Activated T-helper 2 cell treated with anti-CD3 and anti-CD28 coated beads, Interferon-gamma antibody, Interleukin-2, Interleukin-4, amounts not matched to agents 10 μg/mL and 5 μg/mL and 100 μg/mL, durations not matched to agents 14 hours and 24 hours and 36 hours (primary cell): ENCODE measurements around the gene EFTUD2. TPM values are rescaled to one million over a fixed set of nuclear protein-coding genes. Genes with fewer than 3 reads are reported as not detected.

Experiments
- DNase-seq: peaks from one replicate; pipeline ENCODE4 v3.0.0; 2021; ENCODE audit warnings: low spot score
- H3K27ac Mint-ChIP-seq: one replicate; pipeline ENCODE4 v1.8.0; 2021; ENCODE audit warnings: mixed read lengths
- H3K27me3 Mint-ChIP-seq: one replicate; pipeline ENCODE4 v1.8.0; 2021; ENCODE audit warnings: low read depth, mixed read lengths
- H3K36me3 Mint-ChIP-seq: one replicate; pipeline ENCODE4 v1.8.0; 2021; ENCODE audit warnings: low read depth, mixed read lengths
- H3K4me1 Mint-ChIP-seq: one replicate; pipeline ENCODE4 v1.8.0; 2021; ENCODE audit warnings: low read depth, mixed read lengths
- H3K4me3 Mint-ChIP-seq: one replicate; pipeline ENCODE4 v1.8.0; 2021; ENCODE audit warnings: low read depth, mild to moderate bottlenecking, moderate library complexity, mixed read lengths
- H3K9me3 Mint-ChIP-seq: one replicate; pipeline ENCODE4 v1.8.0; 2021; ENCODE audit warnings: mixed read lengths
- intact Hi-C: fragments of 100-400 bp; cut with micrococcal nuclease; formaldehyde crosslinking; loops from one replicate; pipeline ENCODE4 v1.15.1; 2023
- total RNA-seq: library from RNA; stranded (reverse); gene quantifications from 2 replicates; pipeline ENCODE4 v1.2.3, GENCODE V29; 2022

EFTUD2 gene
- total RNA-seq, 1 donor from 2014 or later = 194 TPM

GRCh38 chr17:44932096-44932786 is 33.0 kb upstream of the EFTUD2 start:
- Mint-ChIP-seq H3K4me1 (peaks cover 4% of the 10 kb centered on the region), H3K9me3 (no peaks in the 10 kb centered on the region), H3K27me3 (no peaks in the 10 kb centered on the region), H3K27ac (no peak overlapping the region), H3K4me3 (no peak overlapping the region), H3K36me3 (peaks cover 77% of the 10 kb centered on the region)
- intact Hi-C loops = no loop called here
- no peak for DNase-seq

GRCh38 chr17:44931376-44931775 is 32.1 kb upstream of the EFTUD2 start:
- H3K9me3 Mint-ChIP-seq = no peaks in the 10 kb centered on the region
- H3K27ac Mint-ChIP-seq = no peak overlapping the region
- peaks cover 78% of the 10 kb centered on the region for H3K36me3 Mint-ChIP-seq
- H3K4me1 Mint-ChIP-seq = no peaks in the 10 kb centered on the region
- no peak overlapping the region for H3K4me3 Mint-ChIP-seq
- no peaks in the 10 kb centered on the region for H3K27me3 Mint-ChIP-seq
- intact Hi-C loops = no loop called here
- DNase-seq = no peak

GRCh38 chr17:44930667-44931066 is 31.4 kb upstream of the EFTUD2 start:
- Mint-ChIP-seq H3K9me3 (no peaks in the 10 kb centered on the region), H3K4me1 (no peaks in the 10 kb centered on the region), H3K36me3 (peaks cover 77% of the 10 kb centered on the region), H3K27me3 (no peaks in the 10 kb centered on the region), H3K27ac (no peak overlapping the region), H3K4me3 (no peak overlapping the region)
- intact Hi-C loops = no loop called here
- DNase-seq = no peak

- Mint-ChIP-seq H3K4me1 (no peaks in the 10 kb centered on the region), H3K4me3 (no peak overlapping the region), H3K27me3 (no peaks in the 10 kb centered on the region), H3K36me3 (peaks cover 77% of the 10 kb centered on the region), H3K27ac (no peak overlapping the region), H3K9me3 (no peaks in the 10 kb centered on the region)
- intact Hi-C loops = no loop called here
- no peak for DNase-seq
Measured at GRCh38 chr17:44928950-44929720, 29.9 kb upstream of the EFTUD2 start.

GRCh38 chr17:44928136-44928535 is 28.9 kb upstream of the EFTUD2 start:
- Mint-ChIP-seq H3K27me3 (no peaks in the 10 kb centered on the region), H3K36me3 (peaks cover 73% of the 10 kb centered on the region), H3K4me1 (no peaks in the 10 kb centered on the region), H3K27ac (no peak overlapping the region), H3K4me3 (no peak overlapping the region), H3K9me3 (no peaks in the 10 kb centered on the region)
- no peak for DNase-seq
- intact Hi-C loops = no loop called here

- peaks cover 71% of the 10 kb centered on the region for H3K36me3 Mint-ChIP-seq
- no peak for DNase-seq
- peaks cover 4% of the 10 kb centered on the region for H3K27me3 Mint-ChIP-seq
Measured at GRCh38 chr17:44927696-44928095, 28.5 kb upstream of the EFTUD2 start.

GRCh38 chr17:44926821-44927525 is 27.7 kb upstream of the EFTUD2 start:
- Mint-ChIP-seq H3K9me3 (no peaks in the 10 kb centered on the region), H3K4me3 (no peak overlapping the region), H3K27ac (no peak overlapping the region), H3K4me1 (no peaks in the 10 kb centered on the region), H3K27me3 (peaks cover 4% of the 10 kb centered on the region), H3K36me3 (peaks cover 68% of the 10 kb centered on the region)
- intact Hi-C loops = no loop called here
- no peak for DNase-seq

More at GRCh38 chr17:44927696-44928095, 28.5 kb upstream of the EFTUD2 start:
- Mint-ChIP-seq H3K9me3 (no peaks in the 10 kb centered on the region), H3K27ac (no peak overlapping the region), H3K4me1 (no peaks in the 10 kb centered on the region), H3K4me3 (no peak overlapping the region)
- intact Hi-C loops = no loop called here

- no peaks in the 10 kb centered on the region for H3K9me3 Mint-ChIP-seq
- H3K27ac Mint-ChIP-seq = no peak overlapping the region
- peaks cover 59% of the 10 kb centered on the region for H3K36me3 Mint-ChIP-seq
- H3K27me3 Mint-ChIP-seq = peaks cover 10% of the 10 kb centered on the region
- H3K4me1 Mint-ChIP-seq = no peaks in the 10 kb centered on the region
- no peak for DNase-seq
- intact Hi-C loops = no loop called here
- no peak overlapping the region for H3K4me3 Mint-ChIP-seq
Measured at GRCh38 chr17:44925731-44926697, 26.8 kb upstream of the EFTUD2 start.

GRCh38 chr17:44924107-44924544 is 24.9 kb upstream of the EFTUD2 start:
- H3K27me3 Mint-ChIP-seq = peaks cover 20% of the 10 kb centered on the region
- H3K36me3 Mint-ChIP-seq = peaks cover 42% of the 10 kb centered on the region
- no peaks in the 10 kb centered on the region for H3K9me3 Mint-ChIP-seq
- no peak for DNase-seq
- H3K4me3 Mint-ChIP-seq = no peak overlapping the region
- H3K27ac Mint-ChIP-seq = no peak overlapping the region
- intact Hi-C loops = no loop called here
- no peaks in the 10 kb centered on the region for H3K4me1 Mint-ChIP-seq

- Mint-ChIP-seq H3K4me3 (no peak overlapping the region), H3K9me3 (no peaks in the 10 kb centered on the region), H3K27ac (no peak overlapping the region), H3K4me1 (no peaks in the 10 kb centered on the region), H3K27me3 (peaks cover 24% of the 10 kb centered on the region), H3K36me3 (peaks cover 32% of the 10 kb centered on the region)
- DNase-seq = no peak
- intact Hi-C loops = no loop called here
Measured at GRCh38 chr17:44922746-44923470, 23.7 kb upstream of the EFTUD2 start.

GRCh38 chr17:44922136-44922535 is 22.9 kb upstream of the EFTUD2 start:
- intact Hi-C loops = no loop called here
- Mint-ChIP-seq H3K9me3 (no peaks in the 10 kb centered on the region), H3K4me1 (no peaks in the 10 kb centered on the region), H3K4me3 (no peak overlapping the region), H3K27me3 (peaks cover 26% of the 10 kb centered on the region), H3K36me3 (peaks cover 25% of the 10 kb centered on the region), H3K27ac (no peak overlapping the region)
- DNase-seq = no peak
